GM19025 (cell line): ENCODE data around the gene E2F1.

ENCODE experiments used
- ATAC-seq: cut with Tn5 transposase; IDR thresholded peaks from one replicate; pipeline ENCODE4 v1.9.1; 2021; ENCODE audit warnings: mild to moderate bottlenecking, low read depth, moderate library complexity; ENCODE audit not compliant: unreplicated experiment

Gene E2F1, protein sequence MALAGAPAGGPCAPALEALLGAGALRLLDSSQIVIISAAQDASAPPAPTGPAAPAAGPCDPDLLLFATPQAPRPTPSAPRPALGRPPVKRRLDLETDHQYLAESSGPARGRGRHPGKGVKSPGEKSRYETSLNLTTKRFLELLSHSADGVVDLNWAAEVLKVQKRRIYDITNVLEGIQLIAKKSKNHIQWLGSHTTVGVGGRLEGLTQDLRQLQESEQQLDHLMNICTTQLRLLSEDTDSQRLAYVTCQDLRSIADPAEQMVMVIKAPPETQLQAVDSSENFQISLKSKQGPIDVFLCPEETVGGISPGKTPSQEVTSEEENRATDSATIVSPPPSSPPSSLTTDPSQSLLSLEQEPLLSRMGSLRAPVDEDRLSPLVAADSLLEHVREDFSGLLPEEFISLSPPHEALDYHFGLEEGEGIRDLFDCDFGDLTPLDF

DNA sequence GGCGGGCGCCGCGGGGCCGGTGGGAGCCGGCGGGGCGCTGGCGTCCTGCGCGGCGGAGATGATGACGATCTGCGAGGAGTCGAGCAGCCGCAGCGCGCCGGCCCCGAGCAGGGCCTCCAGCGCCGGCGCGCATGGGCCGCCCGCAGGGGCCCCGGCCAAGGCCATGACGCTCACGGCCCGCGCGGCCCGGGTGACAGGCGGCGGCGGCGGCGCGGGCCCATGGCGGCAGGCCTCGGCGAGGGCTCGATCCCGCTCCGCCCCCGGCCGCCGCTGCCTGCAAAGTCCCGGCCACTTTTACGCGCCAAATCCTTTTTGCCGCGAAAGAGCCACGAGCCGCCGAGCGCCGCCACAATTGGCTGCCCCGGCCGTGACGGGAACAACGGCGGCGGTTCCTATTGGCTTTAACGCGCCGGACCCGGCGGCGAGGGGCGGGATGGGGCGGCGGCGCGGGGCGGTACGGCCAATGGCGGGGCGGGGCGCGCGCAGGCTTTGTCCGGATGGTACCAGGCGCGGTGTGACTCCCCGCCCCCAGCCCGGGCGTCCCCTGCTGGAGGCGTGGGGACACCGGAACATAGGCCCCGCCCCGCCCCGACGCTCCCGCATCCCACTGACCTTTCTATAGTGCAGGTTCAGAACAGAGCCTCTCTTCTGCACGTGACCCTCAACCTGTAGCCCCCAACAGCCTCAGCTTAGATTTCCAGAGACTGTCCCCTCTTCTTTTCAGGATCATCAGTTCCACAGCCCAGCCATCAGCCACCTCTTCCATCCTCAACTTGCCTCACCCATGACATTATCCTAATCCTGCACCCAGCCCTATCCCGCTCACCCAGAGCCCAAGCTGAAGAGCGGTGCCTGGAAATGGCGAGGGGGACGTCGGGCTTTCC lies at the start of gene E2F1:
E2F1 (minus strand) TSS at position 286 of the 884 bp plus-strand sequence; CDS start at position 165, 121 bp downstream.
- ATAC-seq, result peak; percentile 84

DNA sequence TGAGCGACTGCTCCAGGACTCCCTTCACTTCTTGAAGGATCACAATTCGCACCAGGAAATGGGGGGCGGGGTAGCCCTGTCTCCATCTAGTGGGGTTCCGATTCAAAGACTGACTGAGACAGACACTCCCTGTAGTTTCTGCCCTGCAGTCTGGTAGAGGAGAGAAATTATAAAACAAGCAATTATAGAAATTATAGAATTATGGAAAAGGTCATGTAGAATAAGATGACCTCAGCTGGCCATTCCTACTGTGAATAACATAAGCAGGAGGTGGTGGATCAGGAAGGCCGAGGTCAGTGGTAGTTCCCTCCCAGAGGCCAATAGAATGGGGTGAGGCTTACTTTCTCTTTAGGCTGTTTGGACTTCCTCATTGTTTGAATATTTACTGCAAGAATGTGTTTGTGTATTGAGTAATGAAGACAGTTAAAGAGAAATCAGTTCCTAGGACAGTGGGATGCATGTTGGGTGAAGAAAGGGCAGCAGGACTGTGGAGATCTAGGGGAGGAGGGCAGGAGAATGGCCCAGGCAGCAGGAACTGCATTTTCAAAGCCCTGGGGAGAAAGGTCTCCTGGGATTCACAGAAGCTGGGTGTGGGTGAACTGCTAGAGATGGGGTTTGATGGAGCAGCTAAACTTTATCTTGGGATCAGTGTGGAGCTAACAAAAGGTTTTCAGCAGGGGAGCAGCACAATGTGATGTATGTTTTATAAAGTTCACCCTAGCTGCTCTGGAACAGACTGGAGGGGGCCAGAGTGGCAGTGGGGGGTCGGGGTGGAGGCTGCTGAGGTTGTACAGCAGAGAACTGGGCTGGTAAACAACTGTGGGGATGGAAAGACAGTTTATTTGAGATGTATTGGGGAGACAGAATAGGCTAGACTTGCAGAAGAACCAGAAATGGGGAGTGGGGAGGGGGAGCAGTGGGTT lies 47.7 kb upstream of the E2F1 start:
- ATAC-seq, result no peak

DNA sequence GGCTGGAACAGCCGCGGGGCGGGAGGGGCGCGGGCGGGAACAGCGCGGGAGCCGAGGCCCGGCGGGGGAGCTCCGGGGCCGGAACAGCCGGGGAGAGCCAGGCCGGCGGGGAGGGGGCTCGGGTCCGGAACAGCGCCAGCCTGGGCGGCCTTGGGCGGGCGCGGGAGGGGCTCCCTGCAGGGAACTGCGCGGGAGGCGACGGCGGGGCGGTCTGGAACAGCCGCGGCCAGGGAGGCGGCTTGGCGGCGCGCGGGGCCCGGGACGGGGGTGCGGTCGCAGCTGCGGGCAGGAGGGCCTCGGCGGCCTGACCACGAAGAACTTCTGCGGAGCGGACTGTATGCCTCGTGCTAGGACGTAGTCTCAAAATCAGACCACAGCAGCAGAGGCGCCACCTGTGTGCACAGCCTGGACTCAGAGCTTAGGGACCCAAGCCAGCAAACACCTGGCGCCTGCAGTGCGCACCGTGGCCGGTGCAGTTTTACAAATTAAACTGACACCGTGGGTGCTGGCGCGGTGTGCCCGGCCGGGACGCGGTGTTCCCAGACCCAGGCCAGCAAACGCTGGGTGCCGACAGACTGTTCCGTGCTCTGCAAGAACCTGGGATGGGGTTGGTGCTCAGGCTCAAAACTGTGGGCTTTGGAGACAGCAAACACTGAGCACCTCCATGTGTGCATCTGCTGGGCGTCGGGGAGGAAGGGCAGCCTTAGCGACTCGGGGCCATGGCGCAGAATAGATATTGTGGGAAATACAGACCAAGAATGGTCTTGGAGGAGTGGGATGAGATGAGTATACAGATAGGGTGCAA lies 46.2 kb upstream of the E2F1 start:
- peak; percentile 54 for ATAC-seq

DNA sequence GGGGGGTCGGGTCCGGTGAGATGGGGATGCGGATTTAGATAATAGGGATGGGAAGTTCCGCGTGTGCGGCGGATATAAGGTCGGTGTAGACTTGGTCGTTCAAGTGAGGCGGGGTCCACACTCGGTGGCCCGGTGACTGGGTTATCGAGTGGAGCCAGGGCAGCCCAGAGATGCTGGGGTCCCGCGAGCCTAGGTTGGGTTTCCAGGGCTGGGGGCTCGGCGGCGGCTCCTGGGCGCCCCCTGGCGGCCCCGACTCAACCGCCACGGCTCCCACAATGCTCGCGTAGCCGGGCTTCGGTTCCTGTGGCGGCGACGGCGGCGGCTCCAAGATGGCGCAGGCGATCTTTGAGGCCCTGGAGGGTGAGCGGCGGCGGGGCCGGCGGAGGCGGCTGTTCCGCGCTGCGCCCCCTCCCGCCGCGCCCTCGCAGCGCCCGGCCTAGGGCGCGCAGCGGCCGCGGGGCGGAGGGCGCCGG lies 45.5 kb upstream of the E2F1 start, which contains the start of gene ZNF341:
ZNF341 (plus strand) TSS at position 304 of the 473 bp plus-strand sequence; CDS start at position 330, 26 bp downstream.
- peak; percentile 81 for ATAC-seq

DNA sequence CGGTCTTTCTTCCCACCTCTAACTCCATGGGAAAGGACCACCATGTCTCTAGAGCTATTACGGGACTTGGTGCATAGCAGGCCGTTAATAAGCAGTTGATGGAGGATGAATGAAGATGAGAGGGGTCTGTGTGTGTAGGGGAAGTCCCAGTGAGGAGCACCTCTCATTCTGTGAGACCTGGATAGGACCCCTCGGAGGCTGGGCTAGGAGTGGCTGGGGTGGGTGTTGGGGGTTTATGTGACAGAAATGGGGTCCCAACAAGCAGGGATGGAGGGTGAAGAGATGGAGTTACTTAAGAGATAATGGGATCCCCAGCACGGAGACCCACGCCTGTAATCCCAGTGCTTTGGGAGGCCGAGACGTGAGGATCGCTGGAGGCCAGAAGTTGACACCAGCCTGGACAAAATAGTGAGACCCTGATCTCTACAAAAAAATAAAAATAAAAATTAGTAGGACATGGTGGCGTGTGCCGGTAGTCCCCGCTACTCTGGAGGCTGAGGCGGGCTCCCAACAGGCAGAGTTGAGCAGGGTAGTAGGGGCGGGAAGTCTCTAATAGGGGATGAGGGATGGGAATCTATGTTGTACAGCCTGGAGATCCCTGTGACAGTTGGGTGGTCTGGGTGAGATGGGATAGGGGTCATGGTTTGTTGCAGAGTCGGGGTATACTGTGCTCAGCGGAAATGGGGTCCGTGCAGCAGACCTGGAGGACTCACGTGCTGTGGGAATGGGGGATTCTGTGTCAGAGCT lies 44.9 kb upstream of the E2F1 start:
- no peak for ATAC-seq

DNA sequence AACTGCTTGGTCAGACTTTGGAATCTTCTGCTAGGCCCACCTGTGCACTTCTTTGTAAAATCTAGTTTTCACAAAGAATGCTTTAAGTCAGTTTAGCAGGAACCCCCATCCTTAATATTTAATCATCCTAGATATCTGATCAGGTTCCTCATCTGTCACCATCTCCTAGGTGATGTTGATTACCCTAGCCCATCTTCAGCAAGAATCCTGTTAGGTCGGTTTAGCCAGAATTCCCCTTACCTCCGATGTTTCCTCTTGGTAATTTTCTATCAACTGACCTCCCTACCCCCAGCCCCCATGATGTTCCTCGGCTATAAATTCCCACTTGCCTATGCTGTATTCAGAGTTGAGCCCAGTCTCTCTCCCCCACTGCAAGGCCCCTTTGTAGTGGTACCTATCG lies 42.9 kb upstream of the E2F1 start:
- no peak for ATAC-seq

DNA sequence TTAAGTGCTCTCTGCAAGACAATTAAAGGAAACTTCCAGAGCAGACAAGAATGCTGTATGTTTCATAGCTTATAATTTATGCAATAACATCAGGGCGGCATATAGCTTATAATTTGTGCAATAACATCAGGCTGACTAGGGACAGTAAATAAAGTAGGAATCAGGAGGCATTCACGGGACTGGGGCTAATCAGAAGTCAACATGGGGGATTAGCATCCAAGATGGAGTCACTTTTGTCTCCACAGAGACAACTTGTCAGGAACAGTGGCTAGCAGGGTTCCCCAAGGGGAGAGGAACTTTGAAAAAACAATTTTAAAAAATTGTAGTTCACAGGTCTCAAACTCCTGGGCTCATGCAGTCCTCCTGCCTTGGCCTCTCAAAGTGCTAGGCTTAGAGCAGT lies 42.3 kb upstream of the E2F1 start:
- no peak for ATAC-seq

DNA sequence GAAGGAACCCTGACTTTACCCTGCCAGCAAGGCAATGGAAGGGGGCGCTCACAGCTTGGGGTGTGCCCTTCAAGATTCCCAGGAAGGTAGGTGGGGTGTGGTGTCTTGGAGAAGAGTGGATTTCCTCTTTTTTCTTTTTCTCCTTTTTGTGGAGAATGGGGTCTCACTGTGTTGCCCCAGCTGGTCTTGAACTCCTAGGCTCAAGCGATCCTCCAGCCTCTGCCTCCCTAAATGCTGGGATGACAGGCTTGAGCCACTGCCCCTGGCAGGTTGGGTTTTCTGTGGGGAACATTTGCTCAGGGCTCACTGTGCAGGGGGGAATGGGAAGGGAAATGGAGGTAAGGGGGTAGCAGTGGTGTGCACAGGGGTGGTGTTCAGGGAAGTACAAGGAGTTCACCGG lies 41.6 kb upstream of the E2F1 start:
- ATAC-seq, result no peak

DNA sequence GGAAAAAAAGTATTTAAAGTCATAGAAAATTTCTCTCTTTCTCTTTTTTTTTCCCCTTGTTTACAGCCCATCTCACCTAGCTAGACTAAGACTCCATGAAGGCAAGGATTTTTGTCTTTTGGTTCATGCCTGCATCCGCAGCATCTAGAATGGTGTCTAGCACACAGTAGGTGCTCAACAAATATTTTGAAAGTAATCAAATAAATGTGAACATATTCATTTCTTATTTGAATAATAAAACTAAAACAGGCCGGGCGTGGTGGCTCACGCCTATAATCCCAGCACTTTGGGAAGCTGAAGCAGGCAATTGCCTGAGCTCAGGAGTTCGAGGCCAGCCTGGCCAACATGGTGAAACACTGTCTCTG lies 40.9 kb upstream of the E2F1 start:
- ATAC-seq, result no peak

DNA sequence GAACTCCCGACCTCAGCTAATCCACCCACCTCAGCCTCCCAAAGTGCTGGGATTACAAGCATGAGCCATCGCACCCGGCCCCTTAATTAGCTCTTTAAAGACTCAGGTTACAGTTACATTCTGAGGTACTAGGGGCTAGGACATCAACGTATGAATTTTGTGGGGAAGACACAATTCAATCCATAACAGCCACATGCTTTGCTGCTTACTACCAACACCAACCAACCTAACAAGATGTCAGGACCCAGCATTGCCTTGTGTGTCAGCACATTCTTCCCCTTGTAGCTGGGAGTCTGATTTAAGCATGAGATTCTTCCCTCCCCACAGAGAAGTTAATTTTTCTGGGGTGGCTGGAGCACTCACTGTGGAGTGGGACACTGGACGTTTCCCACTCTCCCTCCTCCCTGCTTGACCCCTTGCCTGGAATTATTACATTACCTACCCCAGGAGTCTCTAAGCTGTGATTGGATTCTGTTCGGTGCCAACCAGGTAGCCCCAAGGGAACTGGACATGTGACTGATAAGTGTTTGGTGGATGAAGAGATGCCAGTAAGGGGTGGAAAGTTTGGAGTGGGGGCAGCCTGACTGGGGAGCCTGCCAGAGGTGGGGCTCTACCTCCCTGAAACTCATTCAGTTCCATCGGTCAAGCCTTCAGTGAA lies 39.6 kb upstream of the E2F1 start:
- no peak for ATAC-seq

DNA sequence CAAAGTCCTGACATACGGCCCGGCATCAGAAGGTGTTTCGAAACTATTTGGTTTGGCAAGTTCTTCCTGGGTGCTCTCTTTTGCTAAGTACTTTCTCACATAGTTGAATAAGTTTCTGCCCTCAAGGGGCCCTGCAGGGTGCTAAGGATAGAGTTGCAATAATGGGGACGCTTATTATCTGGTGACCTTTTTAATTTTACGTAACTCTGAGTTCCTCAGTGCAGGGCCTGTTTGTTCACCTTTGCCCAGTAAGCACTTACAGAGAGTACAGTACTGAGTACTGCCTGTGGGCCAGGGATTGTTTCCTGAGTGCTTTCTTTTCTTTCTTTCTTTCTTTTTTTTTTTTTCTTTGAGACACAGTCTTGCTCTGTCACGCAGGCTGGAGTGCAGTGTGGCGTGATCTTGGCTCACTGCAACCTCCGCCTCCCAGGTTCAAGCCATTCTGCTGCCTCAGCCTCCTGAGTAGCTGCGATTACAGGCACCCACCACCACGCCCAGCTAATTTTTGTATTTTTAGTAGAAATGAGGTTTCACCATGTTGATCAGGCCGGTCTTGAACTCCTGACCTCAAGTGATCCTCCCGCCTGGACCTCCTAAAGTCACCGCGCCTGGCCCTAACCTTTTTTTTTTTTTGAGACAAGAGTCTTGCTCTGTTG lies 38.4 kb upstream of the E2F1 start:
- ATAC-seq, result no peak

DNA sequence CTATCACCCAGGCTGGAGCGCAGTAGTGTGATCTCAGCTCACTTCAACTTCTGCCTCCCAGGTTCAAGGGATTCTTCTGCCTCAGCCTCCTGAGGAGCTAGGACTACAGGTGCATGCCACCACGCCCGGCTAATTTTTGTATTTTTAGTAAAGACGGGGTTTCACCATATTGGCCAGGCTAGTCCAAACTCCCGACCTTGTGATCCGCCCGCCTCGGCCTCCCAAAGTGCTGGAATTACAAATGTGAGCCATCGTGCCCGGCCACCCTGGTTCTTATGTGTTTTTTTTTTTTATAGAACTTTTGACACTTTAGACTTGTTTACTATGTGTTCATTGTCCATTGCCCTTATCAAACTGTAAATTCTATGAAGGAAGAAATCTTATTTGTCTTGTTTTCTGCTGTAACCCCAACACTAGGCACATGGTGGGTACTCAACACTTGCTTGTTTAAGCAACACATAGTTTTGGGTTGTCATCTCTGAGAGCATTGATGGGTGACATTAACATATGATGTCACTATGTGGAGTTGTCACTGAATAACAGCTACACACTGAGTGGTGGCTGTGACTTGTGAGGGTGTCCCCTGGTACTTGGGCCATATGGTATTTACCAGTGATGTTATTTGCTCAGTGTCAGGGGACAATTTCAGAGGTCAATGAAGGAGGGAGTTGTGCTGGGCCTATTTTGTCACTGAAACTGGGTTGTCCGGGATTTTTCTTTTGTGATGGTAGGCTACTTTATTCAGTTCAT lies 35.4 kb upstream of the E2F1 start:
- no peak for ATAC-seq

DNA sequence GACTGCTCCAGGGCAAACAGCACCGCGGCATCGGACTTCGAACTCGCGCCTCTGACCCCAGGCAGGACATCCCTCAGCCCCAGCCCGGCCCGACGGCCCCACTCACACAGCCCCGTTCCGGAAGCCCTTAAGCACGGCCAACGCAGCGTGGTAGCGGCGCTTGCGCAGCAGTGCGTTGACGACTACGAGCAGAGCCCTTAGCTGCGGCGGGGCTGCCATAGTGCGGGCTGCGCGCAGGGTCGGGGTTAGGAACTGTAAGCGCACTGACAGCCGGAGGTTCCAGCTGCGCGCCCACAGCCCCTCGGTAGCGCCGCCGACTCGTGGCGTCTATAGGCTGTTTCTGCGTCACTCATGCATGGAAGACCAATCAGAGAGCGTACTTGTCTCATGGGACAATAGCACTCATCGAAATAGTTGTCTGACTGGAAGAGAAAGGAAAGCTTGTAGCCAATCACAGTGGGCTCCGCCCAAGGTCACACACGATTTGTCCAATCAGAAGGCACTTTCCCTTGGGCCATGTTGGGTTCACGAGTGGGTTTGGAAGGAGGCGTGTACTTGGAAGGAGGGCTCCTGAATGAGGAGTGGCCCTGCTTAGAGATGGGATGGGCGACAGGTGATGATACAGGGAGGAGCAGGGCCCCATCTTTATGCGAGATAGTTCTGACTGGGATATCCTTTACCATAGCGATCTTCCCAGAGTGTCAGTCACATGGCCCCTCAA lies 34.0 kb upstream of the E2F1 start, which contains the start of gene PXMP4:
PXMP4 (minus strand) TSS at position 322 of the 721 bp plus-strand sequence; CDS start at position 219, 103 bp downstream.
- ATAC-seq, result peak; percentile 97

DNA sequence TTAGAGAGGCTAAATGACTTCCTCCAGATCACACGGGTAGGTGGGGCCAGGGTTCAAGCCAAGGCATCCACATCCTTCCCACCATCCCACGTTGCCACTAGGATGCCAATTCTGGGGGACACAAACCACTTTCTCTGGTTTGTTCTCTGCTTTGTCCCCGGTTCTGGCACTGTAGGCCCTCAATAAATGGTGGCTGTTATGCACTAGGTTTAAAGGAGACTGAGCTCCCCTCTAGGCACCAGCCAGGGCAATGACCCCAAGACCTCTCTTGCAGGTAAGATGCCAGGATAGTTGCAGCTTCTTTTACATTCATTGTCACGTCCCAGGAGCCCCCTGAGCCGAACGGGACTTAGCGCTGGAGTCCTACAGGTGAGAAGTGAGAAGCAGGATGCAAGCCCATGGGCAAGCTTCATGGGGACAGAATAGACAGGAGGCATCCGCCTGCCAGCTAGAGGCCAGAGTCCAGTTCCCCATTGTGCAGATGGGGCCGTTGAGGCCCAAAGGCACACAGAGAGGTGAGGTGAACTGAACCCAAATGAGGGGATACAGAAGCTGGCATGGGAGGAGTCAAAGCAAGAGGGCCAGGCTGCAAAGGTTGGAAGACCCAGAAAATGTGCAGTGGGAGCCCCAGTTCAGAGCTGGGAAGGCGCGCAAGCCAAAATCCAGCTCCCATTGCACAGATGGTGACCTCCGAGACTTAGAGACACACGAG lies 33.2 kb upstream of the E2F1 start:
- no peak for ATAC-seq

DNA sequence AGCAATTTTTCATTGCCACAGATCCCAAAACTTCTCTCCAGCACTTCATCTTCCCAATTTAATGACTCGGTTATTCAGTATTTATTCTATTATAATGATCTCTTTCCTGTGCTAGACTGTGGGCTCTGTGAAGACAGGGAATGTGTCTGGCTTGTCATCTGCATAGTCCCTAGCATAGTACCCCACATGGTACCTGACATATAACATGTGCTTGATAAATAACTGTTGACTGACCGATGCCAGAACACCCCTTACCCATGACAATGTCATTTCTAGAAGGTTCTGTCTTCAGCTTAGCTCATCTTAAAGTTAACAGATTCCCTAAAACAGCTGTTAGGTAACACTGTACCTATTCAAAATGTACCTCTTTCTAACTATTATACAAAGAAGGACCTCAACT lies 30.3 kb upstream of the E2F1 start:
- no peak for ATAC-seq
